ENCODE measurements around the gene LRCH4. TPM values are rescaled to one million over a fixed set of nuclear protein-coding genes. Genes with fewer than 3 reads are reported as not detected.
A peak's percentile ranks its signal among the peaks of the same experiment; 100 is the strongest.

The LRCH4 gene
- total RNA-seq, 2 donors from 2014 or later, result 81.1 to 96.4 TPM

GRCh38 chr7:100578246-100579183 is 7.4 kb downstream of the LRCH4 start:
- H3K9me3 Mint-ChIP-seq, result no peaks in the 10 kb centered on the region
- no peak for ATAC-seq (replicated peaks)
- peaks cover 4% of the 10 kb centered on the region for H3K4me1 Mint-ChIP-seq
- H3K27ac Mint-ChIP-seq, result no peak overlapping the region
- no peaks in the 10 kb centered on the region for H3K27me3 Mint-ChIP-seq
- peaks cover 29% of the 10 kb centered on the region for H3K36me3 Mint-ChIP-seq (ENCODE audit: low read depth)
- no peak overlapping the region for H3K4me3 Mint-ChIP-seq

GRCh38 chr7:100577507-100577906 is 8.4 kb downstream of the LRCH4 start:
- Mint-ChIP-seq H3K27ac (no peak overlapping the region), H3K4me3 (no peak overlapping the region), H3K4me1 (no peaks in the 10 kb centered on the region), H3K9me3 (no peaks in the 10 kb centered on the region), H3K27me3 (no peaks in the 10 kb centered on the region), H3K36me3 (ENCODE audit: low read depth) (peaks cover 27% of the 10 kb centered on the region)
- no peak for ATAC-seq (replicated peaks)

- Mint-ChIP-seq H3K27ac (no peak overlapping the region), H3K4me3 (no peak overlapping the region), H3K9me3 (no peaks in the 10 kb centered on the region), H3K27me3 (no peaks in the 10 kb centered on the region), H3K4me1 (peaks cover under 1% of the 10 kb centered on the region), H3K36me3 (ENCODE audit: low read depth) (peaks cover 29% of the 10 kb centered on the region)
- ATAC-seq (replicated peaks), result no peak
Measured at GRCh38 chr7:100577103-100577502, 8.8 kb downstream of the LRCH4 start.

GRCh38 chr7:100576384-100576993 is 9.4 kb downstream of the LRCH4 start:
- Mint-ChIP-seq H3K27me3 (no peaks in the 10 kb centered on the region), H3K4me3 (no peak overlapping the region), H3K36me3 (ENCODE audit: low read depth) (peaks cover 29% of the 10 kb centered on the region), H3K27ac (no peak overlapping the region), H3K9me3 (no peaks in the 10 kb centered on the region), H3K4me1 (peaks cover 5% of the 10 kb centered on the region)
- ATAC-seq (replicated peaks), result no peak

GRCh38 chr7:100575746-100576383 is 10.1 kb downstream of the LRCH4 start:
- no peak for ATAC-seq (replicated peaks)
- Mint-ChIP-seq H3K4me3 (no peak overlapping the region), H3K27ac (no peak overlapping the region), H3K9me3 (no peaks in the 10 kb centered on the region), H3K36me3 (ENCODE audit: low read depth) (peaks cover 25% of the 10 kb centered on the region), H3K4me1 (peaks cover 5% of the 10 kb centered on the region), H3K27me3 (no peaks in the 10 kb centered on the region)

- ATAC-seq (replicated peaks), result no peak
- peaks cover 5% of the 10 kb centered on the region for H3K4me1 Mint-ChIP-seq
- no peak overlapping the region for H3K4me3 Mint-ChIP-seq
- no peaks in the 10 kb centered on the region for H3K27me3 Mint-ChIP-seq
- no peaks in the 10 kb centered on the region for H3K9me3 Mint-ChIP-seq
- no peak overlapping the region for H3K27ac Mint-ChIP-seq
- peaks cover 25% of the 10 kb centered on the region for H3K36me3 Mint-ChIP-seq (ENCODE audit: low read depth)
Measured at GRCh38 chr7:100575206-100575631, 10.7 kb downstream of the LRCH4 start.

- H3K9me3 Mint-ChIP-seq, result no peaks in the 10 kb centered on the region
- peaks cover 5% of the 10 kb centered on the region for H3K4me1 Mint-ChIP-seq
- H3K27ac Mint-ChIP-seq, result no peak overlapping the region
- no peak for ATAC-seq (replicated peaks)
- H3K36me3 Mint-ChIP-seq (ENCODE audit: low read depth), result peaks cover 25% of the 10 kb centered on the region
- no peaks in the 10 kb centered on the region for H3K27me3 Mint-ChIP-seq
- H3K4me3 Mint-ChIP-seq, result no peak overlapping the region
Measured at GRCh38 chr7:100574362-100575205, 11.3 kb downstream of the LRCH4 start.

- Mint-ChIP-seq H3K9me3 (no peaks in the 10 kb centered on the region), H3K4me1 (peaks cover 12% of the 10 kb centered on the region), H3K36me3 (ENCODE audit: low read depth) (peaks cover 25% of the 10 kb centered on the region), H3K27ac (no peak within 1 kb of the TSS), H3K27me3 (no peaks in the 10 kb centered on the region), H3K4me3 (no peak within 1 kb of the TSS)
- ATAC-seq (replicated peaks), result no peak
Measured at GRCh38 chr7:100573691-100574361, 12.1 kb downstream of the LRCH4 start, which contains the start of gene SAP25. SAP25 (minus strand) TSS chr7:100573900; CDS start chr7:100573742, 158 bp downstream.

- no peak for ATAC-seq (replicated peaks)
- no peak overlapping the region for H3K27ac Mint-ChIP-seq
- no peaks in the 10 kb centered on the region for H3K9me3 Mint-ChIP-seq
- no peaks in the 10 kb centered on the region for H3K27me3 Mint-ChIP-seq
- peaks cover 25% of the 10 kb centered on the region for H3K36me3 Mint-ChIP-seq (ENCODE audit: low read depth)
- peaks cover 15% of the 10 kb centered on the region for H3K4me1 Mint-ChIP-seq
- H3K4me3 Mint-ChIP-seq, result no peak overlapping the region
Measured at GRCh38 chr7:100572949-100573675, 12.8 kb downstream of the LRCH4 start.

- Mint-ChIP-seq H3K36me3 (ENCODE audit: low read depth) (peaks cover 25% of the 10 kb centered on the region), H3K4me3 (no peak overlapping the region), H3K27me3 (no peaks in the 10 kb centered on the region), H3K9me3 (no peaks in the 10 kb centered on the region), H3K27ac (peak overlapping the region; percentile 30), H3K4me1 (peaks cover 15% of the 10 kb centered on the region)
- ATAC-seq (replicated peaks), result no peak
Measured at GRCh38 chr7:100572281-100572948, 13.5 kb downstream of the LRCH4 start.

GRCh38 chr7:100571829-100572116 is 14.2 kb downstream of the LRCH4 start:
- H3K4me1 Mint-ChIP-seq, result peaks cover 15% of the 10 kb centered on the region
- H3K27ac Mint-ChIP-seq, result peak overlapping the region; percentile 30
- H3K9me3 Mint-ChIP-seq, result no peaks in the 10 kb centered on the region
- H3K4me3 Mint-ChIP-seq, result no peak overlapping the region
- H3K27me3 Mint-ChIP-seq, result no peaks in the 10 kb centered on the region
- H3K36me3 Mint-ChIP-seq (ENCODE audit: low read depth), result peaks cover 25% of the 10 kb centered on the region
- ATAC-seq (replicated peaks), result no peak

- peak overlapping the region; percentile 42 for H3K4me3 Mint-ChIP-seq
- peaks cover 19% of the 10 kb centered on the region for H3K36me3 Mint-ChIP-seq (ENCODE audit: low read depth)
- ATAC-seq (replicated peaks), result no peak
- H3K4me1 Mint-ChIP-seq, result peaks cover 15% of the 10 kb centered on the region
- H3K27me3 Mint-ChIP-seq, result no peaks in the 10 kb centered on the region
- H3K9me3 Mint-ChIP-seq, result no peaks in the 10 kb centered on the region
- no peak overlapping the region for H3K27ac Mint-ChIP-seq
Measured at GRCh38 chr7:100570954-100571828, 14.7 kb downstream of the LRCH4 start.

All from activated T-helper 17 cell treated with anti-CD3 and anti-CD28 coated beads, Interleukin-2, amount 50 U/mL, for 72 hours (primary cell).